Measurements from ENCODE around the gene RALGAPA2. TPM values are rescaled to one million over a fixed set of nuclear protein-coding genes. Genes with fewer than 3 reads are reported as not detected.

Gene RALGAPA2
- total RNA-seq, 2 donors from 2014 or later: 36.5 to 53.2 TPM

- Histone ChIP-seq H3K4me3 (no peak overlapping the region), H3K9me3 (no peaks in the 10 kb centered on the region), H3K4me1 (replicated peaks) (no peaks in the 10 kb centered on the region), H3K27me3 (replicated peaks; ENCODE audit: insufficient read depth) (no peaks in the 10 kb centered on the region), H3K36me3 (no peaks in the 10 kb centered on the region), H3K27ac (no peak overlapping the region)
- WGBS: 93% methylated on average over 7 of the region's 7 CpGs
- DNase-seq (ENCODE audit: low spot score): no peak
- intact Hi-C loops (cut with DNase I): no loop called here
- TF ChIP-seq CTCF (IDR thresholded peaks at IDR 0.05): no peak
- no peak for TF ChIP-seq POLR2A (IDR thresholded peaks at IDR 0.05)
- no peak for TF ChIP-seq POLR2AphosphoS5 (IDR thresholded peaks at IDR 0.05)
Observed at GRCh38 chr20:20530428-20531151, 181.9 kb downstream of the RALGAPA2 start.

GRCh38 chr20:20529597-20529996, 182.8 kb downstream of the RALGAPA2 start:
- 97% methylated on average over 4 of the region's 4 CpGs for WGBS
- Histone ChIP-seq H3K9me3 (no peaks in the 10 kb centered on the region), H3K27ac (no peak overlapping the region), H3K4me3 (no peak overlapping the region), H3K4me1 (replicated peaks) (no peaks in the 10 kb centered on the region), H3K36me3 (no peaks in the 10 kb centered on the region), H3K27me3 (replicated peaks; ENCODE audit: insufficient read depth) (no peaks in the 10 kb centered on the region)
- intact Hi-C loops (cut with DNase I): no loop called here
- no peak for DNase-seq (ENCODE audit: low spot score)
- TF ChIP-seq CTCF (IDR thresholded peaks at IDR 0.05) (no peak), POLR2AphosphoS5 (IDR thresholded peaks at IDR 0.05) (no peak), POLR2A (IDR thresholded peaks at IDR 0.05) (no peak)

- Histone ChIP-seq H3K27me3 (replicated peaks; ENCODE audit: insufficient read depth) (no peaks in the 10 kb centered on the region), H3K36me3 (no peaks in the 10 kb centered on the region), H3K4me1 (replicated peaks) (no peaks in the 10 kb centered on the region), H3K27ac (no peak overlapping the region), H3K4me3 (no peak overlapping the region), H3K9me3 (no peaks in the 10 kb centered on the region)
- intact Hi-C loops (cut with DNase I): no loop called here
- DNase-seq (ENCODE audit: low spot score): no peak
- no peak for TF ChIP-seq CTCF (IDR thresholded peaks at IDR 0.05)
- no peak for TF ChIP-seq POLR2A (IDR thresholded peaks at IDR 0.05)
- no peak for TF ChIP-seq POLR2AphosphoS5 (IDR thresholded peaks at IDR 0.05)
- WGBS: 66% methylated on average over 3 of the region's 3 CpGs
Observed at GRCh38 chr20:20528861-20529260, 183.6 kb downstream of the RALGAPA2 start.

- DNase-seq (ENCODE audit: low spot score): no peak
- Histone ChIP-seq H3K27ac (no peak overlapping the region), H3K27me3 (replicated peaks; ENCODE audit: insufficient read depth) (no peaks in the 10 kb centered on the region), H3K4me1 (replicated peaks) (no peaks in the 10 kb centered on the region), H3K4me3 (no peak overlapping the region), H3K36me3 (no peaks in the 10 kb centered on the region), H3K9me3 (no peaks in the 10 kb centered on the region)
- TF ChIP-seq CTCF (IDR thresholded peaks at IDR 0.05) (no peak), POLR2AphosphoS5 (IDR thresholded peaks at IDR 0.05) (no peak), POLR2A (IDR thresholded peaks at IDR 0.05) (no peak)
- intact Hi-C loops (cut with DNase I): no loop called here
- 90% methylated on average over 4 of the region's 4 CpGs for WGBS
Observed at GRCh38 chr20:20527661-20528060, 184.8 kb downstream of the RALGAPA2 start.

- Histone ChIP-seq H3K27ac (peak overlapping the region; percentile 25 to 54), H3K36me3 (no peaks in the 10 kb centered on the region), H3K27me3 (replicated peaks; ENCODE audit: insufficient read depth) (no peaks in the 10 kb centered on the region), H3K4me1 (replicated peaks) (no peaks in the 10 kb centered on the region), H3K4me3 (no peak overlapping the region), H3K9me3 (no peaks in the 10 kb centered on the region)
- no peak for DNase-seq (ENCODE audit: low spot score)
- TF ChIP-seq POLR2AphosphoS5 (IDR thresholded peaks at IDR 0.05) (no peak), CTCF (IDR thresholded peaks at IDR 0.05) (no peak), POLR2A (IDR thresholded peaks at IDR 0.05) (no peak)
- WGBS: 64% methylated on average over 6 of the region's 6 CpGs
- intact Hi-C loops (cut with DNase I): no loop called here
Observed at GRCh38 chr20:20525756-20526155, 186.7 kb downstream of the RALGAPA2 start.
